GM18951 (cell line): ENCODE data around the gene FREY1.

Source experiments
- POLR2A ChIP-seq: IDR thresholded peaks from 4 replicates; pipeline ENCODE4 v1.6.1; 2011; ENCODE audit warnings: mild to moderate bottlenecking; ENCODE audit not compliant: insufficient read length, insufficient read depth; ENCODE audit errors: extremely low read depth
- in situ Hi-C: fragments of 300-500 bp; cut with MboI; formaldehyde crosslinking; loops from one replicate; pipeline ENCODE4 v1.12.0; 2022; ENCODE audit warnings: low sequenced_read_pairs, mixed read lengths, inconsistent platforms; ENCODE audit not compliant: unreplicated experiment

FREY1 gene

GRCh38 chr11:45889966-45890365, 17.1 kb downstream of the FREY1 start:
- TF ChIP-seq POLR2A = no peak
- in situ Hi-C loops = no loop called here

- in situ Hi-C loops = no loop called here
- TF ChIP-seq POLR2A = no peak
Measured at GRCh38 chr11:45889555-45889954, 17.5 kb downstream of the FREY1 start.

- TF ChIP-seq POLR2A = no peak
- in situ Hi-C loops = no loop called here
Measured at GRCh38 chr11:45887587-45887986, 19.5 kb downstream of the FREY1 start.

GRCh38 chr11:45886816-45887520, 20.1 kb downstream of the FREY1 start:
- TF ChIP-seq POLR2A = no peak
- in situ Hi-C loops = no loop called here

GRCh38 chr11:45885921-45886721, 20.9 kb downstream of the FREY1 start:
- in situ Hi-C loops = no loop called here
- no peak for TF ChIP-seq POLR2A

GRCh38 chr11:45885274-45885920, 21.7 kb downstream of the FREY1 start, which contains the start of gene MAPK8IP1:
TSS of gene MAPK8IP1 (plus strand) at chr11:45885651. CDS start at chr11:45885821, 170 bp downstream.
- TF ChIP-seq POLR2A = no peak
- in situ Hi-C loops = no loop called here

GRCh38 chr11:45884596-45885185, 22.4 kb downstream of the FREY1 start:
- in situ Hi-C loops = no loop called here
- TF ChIP-seq POLR2A = no peak

- TF ChIP-seq POLR2A = no peak
- in situ Hi-C loops = no loop called here
Measured at GRCh38 chr11:45881708-45882368, 25.2 kb downstream of the FREY1 start.

- in situ Hi-C loops = no loop called here
- TF ChIP-seq POLR2A = no peak
Measured at GRCh38 chr11:45880772-45881570, 26.1 kb downstream of the FREY1 start.

- no peak for TF ChIP-seq POLR2A
- in situ Hi-C loops = no loop called here
Measured at GRCh38 chr11:45879803-45880686, 27.0 kb downstream of the FREY1 start.

GRCh38 chr11:45877845-45878244, 29.2 kb downstream of the FREY1 start:
- TF ChIP-seq POLR2A = no peak
- in situ Hi-C loops = no loop called here
